BLaER1 treated with 17β-estradiol and CSF1 and Interleukin-3, amounts not matched to agents 10 nM and 100 nM (cell line): Measurements from ENCODE around the gene ATG4B.

Source experiments
- H3K27ac ChIP-seq, 11 experiments: shearing (Covaris generic); formaldehyde crosslinking; 2 replicates each; pipeline ENCODE4 v1.8.1; 2022
- H3K27me3 ChIP-seq, 11 experiments: shearing (Covaris generic); formaldehyde crosslinking; 2 replicates each; pipeline ENCODE4 v1.8.1; 2022
- H3K36me3 ChIP-seq, 11 experiments: shearing (Covaris generic); formaldehyde crosslinking; 2 replicates each; pipeline ENCODE4 v1.8.1; 2022
- H3K4me1 ChIP-seq, 10 experiments: shearing (Covaris generic); formaldehyde crosslinking; 2 replicates each; pipeline ENCODE4 v1.8.1; 2022
- H3K4me2 ChIP-seq, 11 experiments: shearing (Covaris generic); formaldehyde crosslinking; 2 replicates each; pipeline ENCODE4 v1.8.1; 2022
- H3K4me3 ChIP-seq, 10 experiments: shearing (Covaris generic); formaldehyde crosslinking; 2 replicates each; pipeline ENCODE4 v1.8.1; 2022
- H3K9ac ChIP-seq, 11 experiments: shearing (Covaris generic); formaldehyde crosslinking; 2 replicates each; pipeline ENCODE4 v1.8.1; 2022
- H3K9me3 ChIP-seq, 11 experiments: shearing (Covaris generic); formaldehyde crosslinking; replicated peaks in 1 of 11; 2 replicates each; pipeline ENCODE4 v1.8.1; 2022
- H4K20me1 ChIP-seq, 11 experiments: shearing (Covaris generic); formaldehyde crosslinking; 2 replicates each; pipeline ENCODE4 v1.8.1; 2022
- Cebpa-rat ChIP-seq, 11 experiments: shearing (Covaris generic); IDR thresholded peaks; 2 replicates each; pipeline ENCODE4 v1.8.1; 2022

Gene ATG4B

DNA sequence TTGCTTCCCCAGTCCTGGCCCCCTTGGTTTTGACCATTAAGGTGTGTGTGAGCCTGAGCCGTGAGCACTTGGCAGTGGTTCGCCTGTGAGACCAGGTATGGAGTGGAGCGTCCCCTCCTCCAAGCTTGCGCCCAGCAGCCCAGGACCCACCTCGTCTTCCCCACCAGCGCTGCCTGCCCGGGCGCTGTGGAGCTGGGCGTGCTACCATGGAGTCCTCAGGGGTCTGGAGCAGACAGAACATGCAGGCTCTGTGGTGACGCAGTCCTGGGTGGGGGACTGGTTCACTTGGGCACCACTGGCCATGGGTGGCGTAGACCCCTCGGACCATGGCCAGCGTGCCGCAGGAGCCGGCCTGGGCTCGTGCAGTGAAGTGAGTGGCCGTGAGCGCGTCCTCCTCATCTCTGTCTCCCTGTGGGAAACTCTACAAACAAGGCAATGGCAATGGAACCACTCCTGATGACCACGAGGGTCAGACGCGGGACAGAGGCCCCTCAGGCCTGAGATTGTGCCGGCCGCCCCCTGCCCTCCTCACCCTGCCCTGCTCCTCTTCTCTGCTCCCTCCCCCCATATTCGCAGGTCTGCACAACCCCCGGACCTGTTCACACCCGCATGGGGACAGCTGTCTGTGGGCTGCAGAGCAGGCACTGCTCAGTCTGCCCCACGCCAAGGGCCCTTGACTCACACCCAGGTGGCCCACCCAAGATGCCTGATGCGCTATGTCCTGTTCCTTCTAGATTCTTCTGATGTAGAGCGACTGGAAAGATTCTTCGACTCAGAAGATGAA is 34.2 kb downstream of the ATG4B start:
- Histone ChIP-seq H3K27me3 (no peaks in the 10 kb centered on the region), H3K4me3 (no peak overlapping the region), H3K27ac (no peak overlapping the region), H4K20me1 (peaks cover 0 to 84% (median 30%) of the 10 kb centered on the region in 11 experiments; a peak in 14 of 22 replicates), H3K9me3 (no peaks in the 10 kb centered on the region), H3K9ac (peak overlapping the region in 1 of 11 experiments; percentile 19; a peak in 2 of 22 replicates), H3K36me3 (peaks cover 84 to 100% (median 95%) of the 10 kb centered on the region in 11 experiments), H3K4me2 (no peak overlapping the region), H3K4me1 (0 out of 20 replicates have a peak, but pooled peaks cover 0 to 7% (median 0%) of the 10 kb centered on the region in 10 experiments)
- TF ChIP-seq Cebpa-rat (IDR thresholded peaks at IDR 0.05): no peak

DNA sequence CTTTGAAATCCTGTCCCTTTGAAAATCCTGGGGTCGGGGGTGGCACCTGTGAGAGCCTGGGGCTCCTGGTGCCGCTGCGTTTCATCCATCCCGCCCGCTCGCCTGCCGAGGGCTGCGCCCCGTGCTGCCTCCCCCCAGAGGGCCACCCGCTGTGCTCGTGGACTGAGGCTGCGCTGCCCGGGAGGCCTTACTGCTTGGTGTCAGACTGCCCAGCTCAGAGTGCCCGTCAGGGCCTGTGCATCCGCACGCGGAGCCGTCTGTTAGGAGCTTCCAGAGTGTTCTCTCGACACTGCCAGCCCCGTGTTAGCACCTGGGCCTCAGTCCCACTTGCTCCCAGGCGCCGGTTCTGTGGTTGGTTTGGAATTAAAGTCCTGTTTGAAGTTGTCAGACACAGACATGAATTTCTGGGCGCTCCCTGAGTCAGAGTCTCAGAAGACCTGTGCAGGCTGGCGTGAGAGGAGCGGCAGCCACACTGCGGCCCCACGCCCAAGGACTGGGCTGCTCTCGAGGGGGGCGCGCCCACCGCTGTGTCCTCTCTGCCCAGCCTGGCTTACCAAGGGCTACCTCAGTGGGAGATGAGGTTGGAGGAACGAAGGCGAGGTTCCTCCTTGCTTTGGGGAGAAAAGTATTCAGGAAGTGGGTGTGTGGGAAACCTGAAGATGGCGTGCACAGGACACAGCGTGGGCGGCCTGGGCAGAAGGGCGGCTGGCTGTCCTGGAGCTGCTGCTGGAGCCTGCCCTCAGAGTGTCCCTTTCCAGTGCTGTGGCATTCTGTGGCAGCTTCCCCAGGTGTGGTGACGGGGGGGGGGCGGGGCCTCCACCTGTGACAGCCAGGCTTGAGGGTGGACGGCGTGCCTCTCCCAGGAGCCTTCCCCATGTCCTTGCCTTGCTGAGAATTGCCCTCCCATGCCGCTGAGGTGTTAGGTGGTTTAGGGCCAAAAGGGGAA is 35.0 kb downstream of the ATG4B start:
- no peak overlapping the region for H3K4me3 ChIP-seq
- peaks cover 0 to 89% (median 37%) of the 10 kb centered on the region in 11 experiments; a peak in 14 of 22 replicates for H4K20me1 ChIP-seq
- H3K27ac ChIP-seq: 0 out of 22 replicates have a peak overlapping the region, but pooled peaks of 1 of the 11 experiments have one; percentile 20
- no peaks in the 10 kb centered on the region for H3K9me3 ChIP-seq
- peaks cover 85 to 100% (median 95%) of the 10 kb centered on the region in 11 experiments for H3K36me3 ChIP-seq
- H3K4me2 ChIP-seq: no peak overlapping the region
- H3K9ac ChIP-seq: peak overlapping the region in 3 of 11 experiments; percentile 19 to 22 (median 21); a peak in 4 of 22 replicates
- no peaks in the 10 kb centered on the region for H3K27me3 ChIP-seq
- 0 out of 20 replicates have a peak, but pooled peaks cover 0 to 7% (median 0%) of the 10 kb centered on the region in 10 experiments for H3K4me1 ChIP-seq
- TF ChIP-seq Cebpa-rat (IDR thresholded peaks at IDR 0.05): no peak

DNA sequence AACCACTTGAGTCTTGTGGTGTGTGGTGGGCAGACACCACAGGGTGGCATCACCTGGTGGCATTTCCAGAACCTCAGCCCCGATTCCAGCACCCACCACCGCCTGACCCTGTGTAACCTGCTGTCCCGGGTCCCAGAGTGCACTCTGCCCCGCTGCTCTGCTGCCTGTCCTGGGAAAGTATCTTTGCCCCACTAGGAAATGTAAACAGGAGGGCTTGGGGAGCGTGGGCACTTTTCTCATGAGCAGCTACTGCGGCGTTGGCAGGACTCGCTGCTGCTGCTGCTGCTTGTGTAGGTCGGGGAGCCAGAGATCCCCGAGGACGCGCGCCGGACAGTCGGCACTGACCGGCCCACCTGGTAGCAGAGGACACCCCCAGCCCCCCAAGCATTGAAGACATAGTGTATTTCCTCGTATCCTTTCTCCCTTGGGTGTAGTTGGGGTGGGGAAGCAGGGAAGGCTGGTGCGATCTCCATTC is 35.7 kb downstream of the ATG4B start:
- H3K9ac ChIP-seq: no peak overlapping the region; a peak in 1 of 22 replicates
- H3K27me3 ChIP-seq: no peaks in the 10 kb centered on the region
- no peak overlapping the region for H3K4me2 ChIP-seq
- TF ChIP-seq Cebpa-rat (IDR thresholded peaks at IDR 0.05): no peak
- H3K27ac ChIP-seq: 0 out of 22 replicates have a peak overlapping the region, but pooled peaks of 1 of the 11 experiments have one; percentile 20
- no peaks in the 10 kb centered on the region for H3K9me3 ChIP-seq
- no peak overlapping the region for H3K4me3 ChIP-seq
- H3K36me3 ChIP-seq: peaks cover 85 to 100% (median 95%) of the 10 kb centered on the region in 11 experiments
- H3K4me1 ChIP-seq: 0 out of 20 replicates have a peak, but pooled peaks cover 0 to 7% (median 0%) of the 10 kb centered on the region in 10 experiments
- peaks cover 0 to 89% (median 44%) of the 10 kb centered on the region in 11 experiments; a peak in 14 of 22 replicates for H4K20me1 ChIP-seq

DNA sequence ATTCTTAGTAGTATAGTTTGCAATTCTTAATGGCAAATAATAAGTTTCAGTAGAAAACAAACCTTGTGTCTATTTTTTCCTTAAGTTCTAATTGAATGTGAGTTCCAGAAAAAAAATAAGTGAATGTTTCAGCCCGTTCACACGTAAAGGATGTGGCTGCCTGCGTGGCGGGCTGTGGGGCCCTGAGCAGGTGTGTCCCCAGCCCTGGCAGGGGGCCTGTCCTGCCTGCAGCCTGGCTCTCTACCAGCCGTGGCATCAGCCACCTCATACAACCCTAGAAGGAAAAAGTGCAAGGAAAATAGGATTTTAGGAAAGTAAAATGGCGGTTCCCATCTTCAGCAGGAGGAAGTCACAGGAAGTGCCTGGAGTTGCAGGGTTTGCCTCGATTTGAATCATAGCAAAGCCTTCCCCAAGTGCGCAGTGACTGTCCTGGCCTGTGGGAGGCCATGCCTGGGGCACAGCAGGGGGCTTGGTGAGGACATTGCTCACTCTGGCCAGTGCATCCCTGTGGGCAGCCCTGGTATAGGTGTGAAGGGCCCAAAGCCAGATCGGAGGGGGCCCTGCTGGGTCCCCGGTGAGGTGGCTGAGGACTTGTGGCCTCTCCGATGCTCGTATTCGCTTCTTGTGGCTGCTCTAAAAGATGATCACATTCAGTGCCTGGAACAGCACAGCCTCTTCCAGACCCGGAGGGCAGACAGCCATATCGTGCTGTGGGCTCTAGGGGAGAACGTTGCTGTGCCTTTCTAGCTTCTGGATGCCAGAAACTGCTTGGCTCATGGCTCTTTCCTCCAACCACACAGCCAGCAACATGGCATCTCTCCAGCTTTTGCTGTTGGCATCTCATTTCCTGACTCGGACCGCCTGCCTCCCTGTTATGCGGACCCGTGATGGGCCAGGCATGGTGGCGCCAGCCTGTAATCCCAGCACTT is 36.6 kb downstream of the ATG4B start:
- Histone ChIP-seq H3K27me3 (no peaks in the 10 kb centered on the region), H3K9me3 (no peaks in the 10 kb centered on the region), H3K9ac (peak overlapping the region in 1 of 11 experiments; percentile 1; a peak in 3 of 22 replicates), H3K36me3 (peaks cover 83 to 100% (median 95%) of the 10 kb centered on the region in 11 experiments), H3K4me2 (no peak overlapping the region), H4K20me1 (peaks cover 0 to 93% (median 52%) of the 10 kb centered on the region in 11 experiments; a peak in 14 of 22 replicates), H3K4me1 (0 out of 20 replicates have a peak, but pooled peaks cover 0 to 7% (median 0%) of the 10 kb centered on the region in 10 experiments), H3K27ac (no peak overlapping the region), H3K4me3 (no peak overlapping the region)
- TF ChIP-seq Cebpa-rat (IDR thresholded peaks at IDR 0.05): no peak

DNA sequence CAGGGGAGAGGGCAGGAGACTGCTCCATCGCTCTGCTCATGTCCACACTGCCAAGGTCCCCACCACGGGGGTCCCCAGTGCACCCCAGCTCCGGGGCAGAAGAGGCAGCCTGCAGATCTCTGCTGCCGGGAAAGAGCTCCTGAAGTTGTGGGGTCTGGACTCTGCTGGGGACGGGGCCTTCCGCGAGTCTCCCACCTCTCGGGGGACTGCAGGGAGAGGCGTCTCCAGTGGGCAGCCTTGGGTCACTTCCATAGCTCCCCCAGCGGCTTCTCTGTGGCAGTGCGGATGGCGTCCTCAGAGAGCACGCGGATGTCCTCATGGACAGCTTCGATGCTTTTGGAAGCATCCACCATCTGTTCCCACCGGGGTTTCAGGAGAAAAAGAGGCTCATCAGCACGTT is 38.4 kb downstream of the ATG4B start:
- no peaks in the 10 kb centered on the region for H3K27me3 ChIP-seq
- H3K9ac ChIP-seq: no peak overlapping the region; a peak in 1 of 22 replicates
- no peak for TF ChIP-seq Cebpa-rat (IDR thresholded peaks at IDR 0.05)
- peaks cover 79 to 100% (median 96%) of the 10 kb centered on the region in 11 experiments for H3K36me3 ChIP-seq
- H3K9me3 ChIP-seq: no peaks in the 10 kb centered on the region
- H3K4me2 ChIP-seq: no peak overlapping the region
- no peak overlapping the region for H3K4me3 ChIP-seq
- H4K20me1 ChIP-seq: peaks cover 0 to 98% (median 57%) of the 10 kb centered on the region in 11 experiments; a peak in 15 of 22 replicates
- H3K27ac ChIP-seq: no peak overlapping the region
- H3K4me1 ChIP-seq: peaks cover 0 to 16% (median 0%) of the 10 kb centered on the region in 10 experiments; a peak in 8 of 20 replicates

DNA sequence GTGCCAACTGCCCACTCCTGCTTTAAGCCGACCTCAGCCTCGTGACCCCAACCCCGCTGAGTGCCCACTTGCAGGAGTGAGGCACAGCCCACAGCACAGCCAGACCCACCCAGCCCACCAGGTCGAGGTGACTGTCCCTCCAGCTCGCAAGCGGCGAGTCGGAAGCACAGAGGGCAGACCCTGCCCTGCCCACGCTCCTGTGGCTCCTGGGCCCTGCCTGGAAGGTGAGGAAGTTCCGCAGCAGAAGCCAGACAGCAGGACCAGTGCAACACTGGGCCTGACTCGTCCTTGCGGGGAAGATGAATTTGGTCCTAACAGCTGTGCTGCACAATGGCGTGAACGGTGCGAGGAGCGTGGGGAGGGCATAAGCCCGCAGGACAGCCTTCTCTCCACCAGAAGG is 39.2 kb downstream of the ATG4B start:
- no peak overlapping the region for H3K4me3 ChIP-seq
- no peak overlapping the region for H3K9ac ChIP-seq
- H3K36me3 ChIP-seq: peaks cover 79 to 100% (median 96%) of the 10 kb centered on the region in 11 experiments
- H3K9me3 ChIP-seq: no peaks in the 10 kb centered on the region
- H4K20me1 ChIP-seq: peaks cover 0 to 96% (median 63%) of the 10 kb centered on the region in 11 experiments; a peak in 15 of 22 replicates
- no peak overlapping the region for H3K4me2 ChIP-seq
- no peak for TF ChIP-seq Cebpa-rat (IDR thresholded peaks at IDR 0.05)
- H3K27me3 ChIP-seq: no peaks in the 10 kb centered on the region
- no peak overlapping the region; a peak in 1 of 22 replicates for H3K27ac ChIP-seq
- peaks cover 0 to 21% (median 0%) of the 10 kb centered on the region in 10 experiments; a peak in 8 of 20 replicates for H3K4me1 ChIP-seq

DNA sequence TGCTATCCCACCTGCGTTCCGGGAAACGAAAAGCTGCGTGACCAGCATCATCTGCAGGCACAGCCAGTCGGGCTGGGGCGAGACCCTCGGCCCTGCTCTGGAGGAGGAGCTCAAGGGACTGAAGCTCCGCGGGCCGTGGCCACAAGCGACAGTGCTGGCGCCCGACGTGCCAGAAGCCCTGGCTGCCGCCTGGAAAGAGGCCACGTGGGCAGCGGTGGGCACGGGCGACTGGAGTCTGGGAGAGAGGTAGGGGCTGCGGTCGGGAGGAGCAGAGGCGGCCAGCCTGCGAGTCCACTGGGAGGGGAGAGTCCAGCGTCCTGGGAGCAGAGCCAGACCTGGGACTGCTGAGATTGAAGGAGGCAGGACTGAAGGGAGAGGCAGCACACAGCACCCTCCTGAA is 39.9 kb downstream of the ATG4B start:
- Histone ChIP-seq H4K20me1 (peaks cover 0 to 90% (median 61%) of the 10 kb centered on the region in 11 experiments; a peak in 15 of 22 replicates), H3K27ac (no peak overlapping the region)

More for the DNA sequence above, 39.9 kb downstream of the ATG4B start:
- H3K36me3 ChIP-seq: peaks cover 79 to 100% (median 96%) of the 10 kb centered on the region in 11 experiments
- no peak for TF ChIP-seq Cebpa-rat (IDR thresholded peaks at IDR 0.05)
- H3K27me3 ChIP-seq: no peaks in the 10 kb centered on the region
- no peak overlapping the region for H3K4me2 ChIP-seq
- no peaks in the 10 kb centered on the region for H3K9me3 ChIP-seq
- H3K9ac ChIP-seq: no peak overlapping the region
- H3K4me1 ChIP-seq: peaks cover 0 to 19% (median 0%) of the 10 kb centered on the region in 10 experiments; a peak in 8 of 20 replicates
- no peak overlapping the region for H3K4me3 ChIP-seq
